HG03139 (cell line): ENCODE measurements around the gene PIM2.

ENCODE experiments used
- ATAC-seq: cut with Tn5 transposase; IDR thresholded peaks from one replicate; pipeline ENCODE4 v1.9.1; 2021; ENCODE audit not compliant: unreplicated experiment

The PIM2 gene

GRCh38 chrX:48936429-48937053 lies 17.7 kb upstream of the PIM2 start:
- no peak for ATAC-seq

DNA sequence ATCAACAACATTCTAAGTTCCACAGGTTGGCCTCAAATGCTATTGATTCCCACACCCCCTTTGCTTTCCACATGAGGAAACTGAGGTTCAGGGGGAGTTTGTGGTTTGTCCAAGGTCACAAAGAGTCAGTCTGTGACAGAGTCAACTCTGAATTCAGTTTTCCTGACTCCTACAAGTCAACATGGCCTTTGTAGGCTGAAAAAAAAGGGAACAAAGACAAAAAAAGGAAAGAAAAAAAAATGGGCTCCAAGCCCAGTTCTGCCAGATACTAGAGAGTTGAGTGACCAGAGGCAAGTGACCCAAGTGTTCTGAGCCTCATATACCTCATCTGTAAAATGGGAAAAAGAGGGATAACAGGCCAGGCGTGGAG lies 16.5 kb upstream of the PIM2 start:
- ATAC-seq, result no peak

DNA sequence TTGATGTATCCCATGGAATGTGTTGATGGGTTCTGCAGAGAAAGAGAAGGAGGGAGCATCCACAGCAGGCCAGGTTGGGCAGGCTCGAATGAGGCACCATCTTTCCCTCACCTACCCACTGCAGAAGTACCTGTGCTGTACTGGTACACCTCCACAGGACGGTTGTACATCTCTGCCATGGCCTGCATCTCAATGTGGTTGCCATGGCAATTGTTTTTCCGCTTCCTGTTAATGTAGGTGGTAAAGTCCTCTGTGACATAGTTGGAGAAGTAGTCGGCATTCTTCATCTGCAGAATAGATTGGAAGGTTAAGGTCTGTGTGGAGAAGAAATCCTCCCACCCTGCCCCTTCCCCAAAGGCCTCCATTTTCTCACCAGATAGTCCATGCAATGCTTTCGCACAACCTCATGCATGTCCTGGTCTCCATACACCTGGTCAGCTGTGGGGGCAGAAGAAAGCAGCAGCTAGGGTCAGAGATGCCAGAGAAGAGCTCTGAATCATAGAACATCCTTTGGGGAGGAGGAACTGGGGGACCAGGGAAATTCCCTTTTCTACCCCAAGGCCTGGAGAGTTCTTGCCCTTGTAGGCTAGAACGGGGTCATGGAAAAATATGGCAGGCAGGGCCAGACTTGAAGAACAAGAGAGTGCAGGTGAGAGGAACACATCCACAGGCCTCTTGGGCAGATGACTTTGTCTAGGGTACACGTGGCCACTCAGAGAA lies 15.9 kb upstream of the PIM2 start:
- ATAC-seq, result no peak

DNA sequence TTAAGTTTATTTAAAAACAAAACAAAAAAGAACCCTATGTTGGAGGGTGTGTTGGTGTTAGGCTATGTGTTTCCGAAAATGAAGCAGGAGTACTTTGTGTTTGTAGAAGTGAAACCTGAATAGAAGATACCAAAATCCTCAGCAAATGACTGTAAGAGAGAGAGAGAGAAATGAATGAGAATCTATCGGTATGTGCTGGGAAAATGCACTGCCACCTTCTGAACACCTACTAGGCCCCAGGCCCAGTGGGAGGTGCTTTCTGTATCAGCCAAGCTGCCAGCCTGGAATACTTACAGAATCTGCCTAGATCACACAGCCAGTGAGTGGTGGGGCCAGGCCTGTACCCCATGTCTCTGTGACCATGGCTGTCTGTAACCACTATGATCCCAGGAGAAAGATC lies 14.9 kb upstream of the PIM2 start:
- no peak for ATAC-seq

- ATAC-seq, result no peak
These were observed 9.0 kb upstream of the PIM2 start for GRCh38 chrX:48927736-48928382.

- ATAC-seq, result no peak
These were observed 8.3 kb upstream of the PIM2 start for GRCh38 chrX:48927123-48927522.

- no peak for ATAC-seq
These were observed 5.4 kb upstream of the PIM2 start for GRCh38 chrX:48924270-48924669.

GRCh38 chrX:48923771-48924170 lies 4.9 kb upstream of the PIM2 start:
- ATAC-seq, result no peak

DNA sequence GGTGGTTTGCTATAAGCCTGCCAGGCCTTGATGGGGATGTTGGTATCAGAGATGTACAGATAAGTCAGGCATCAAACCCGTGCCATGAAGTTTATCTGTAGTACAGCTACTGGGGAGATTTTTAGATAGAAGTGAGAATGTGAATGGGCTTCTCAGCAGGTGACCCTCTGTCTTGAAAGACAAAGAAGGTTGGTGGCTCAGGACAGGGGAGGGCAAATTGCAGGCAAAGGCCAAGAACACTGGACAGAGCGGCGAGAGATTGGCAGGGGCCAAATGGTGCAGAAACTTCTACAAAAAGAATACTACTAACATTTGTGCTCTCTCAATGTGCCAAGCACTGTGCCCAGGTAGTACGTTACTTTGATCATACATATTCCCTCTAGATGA lies 1.9 kb upstream of the PIM2 start:
- no peak for ATAC-seq

GRCh38 chrX:48919947-48920717 lies 1.3 kb upstream of the PIM2 start:
- ATAC-seq, result no peak

GRCh38 chrX:48919360-48919841 lies 577 bp upstream of the PIM2 start:
- no peak for ATAC-seq

GRCh38 chrX:48918301-48918642 lies 552 bp downstream of the PIM2 start:
- ATAC-seq, result no peak

DNA sequence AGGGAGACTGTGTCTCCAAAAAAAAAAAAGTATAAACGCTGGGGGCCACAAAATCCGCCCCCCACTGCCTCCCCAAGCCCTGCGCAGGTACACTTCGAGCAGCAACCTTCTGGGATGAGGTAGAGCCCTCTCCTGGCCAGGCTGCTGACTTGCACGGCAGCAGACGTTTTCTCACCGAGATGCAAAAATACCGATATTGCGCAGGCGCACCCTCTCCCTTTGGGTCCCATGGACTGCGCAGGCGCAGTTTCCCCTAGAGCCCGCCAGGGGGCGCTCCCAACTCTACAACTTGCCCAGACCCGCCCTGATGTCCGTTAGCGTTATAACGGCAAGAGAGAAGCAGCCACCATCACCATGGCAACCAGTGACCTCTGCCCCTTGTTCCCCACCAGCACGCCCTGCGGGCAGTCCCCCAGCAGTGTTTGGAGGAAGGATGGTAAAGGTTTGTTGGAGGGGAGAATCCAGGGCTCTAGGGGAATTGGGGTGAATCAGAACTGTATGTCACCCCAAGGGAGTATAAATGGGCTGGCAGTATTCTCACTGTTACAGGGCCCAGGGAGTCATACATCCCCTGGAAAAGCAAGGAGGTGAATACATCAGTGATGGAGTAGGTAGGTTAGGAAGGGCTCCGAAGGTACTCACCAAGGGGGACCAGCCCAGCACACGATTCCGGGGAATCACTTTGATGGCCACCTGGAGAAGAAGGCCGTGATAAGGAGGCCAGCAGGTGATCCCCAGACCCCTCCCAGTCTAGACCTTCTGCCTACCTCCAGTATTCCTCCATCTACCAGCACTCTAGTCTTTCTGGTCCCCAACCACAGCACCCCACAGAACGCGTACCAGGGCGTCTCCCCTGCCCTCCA lies 1.5 kb downstream of the PIM2 start:
- ATAC-seq, result peak; percentile 42

DNA sequence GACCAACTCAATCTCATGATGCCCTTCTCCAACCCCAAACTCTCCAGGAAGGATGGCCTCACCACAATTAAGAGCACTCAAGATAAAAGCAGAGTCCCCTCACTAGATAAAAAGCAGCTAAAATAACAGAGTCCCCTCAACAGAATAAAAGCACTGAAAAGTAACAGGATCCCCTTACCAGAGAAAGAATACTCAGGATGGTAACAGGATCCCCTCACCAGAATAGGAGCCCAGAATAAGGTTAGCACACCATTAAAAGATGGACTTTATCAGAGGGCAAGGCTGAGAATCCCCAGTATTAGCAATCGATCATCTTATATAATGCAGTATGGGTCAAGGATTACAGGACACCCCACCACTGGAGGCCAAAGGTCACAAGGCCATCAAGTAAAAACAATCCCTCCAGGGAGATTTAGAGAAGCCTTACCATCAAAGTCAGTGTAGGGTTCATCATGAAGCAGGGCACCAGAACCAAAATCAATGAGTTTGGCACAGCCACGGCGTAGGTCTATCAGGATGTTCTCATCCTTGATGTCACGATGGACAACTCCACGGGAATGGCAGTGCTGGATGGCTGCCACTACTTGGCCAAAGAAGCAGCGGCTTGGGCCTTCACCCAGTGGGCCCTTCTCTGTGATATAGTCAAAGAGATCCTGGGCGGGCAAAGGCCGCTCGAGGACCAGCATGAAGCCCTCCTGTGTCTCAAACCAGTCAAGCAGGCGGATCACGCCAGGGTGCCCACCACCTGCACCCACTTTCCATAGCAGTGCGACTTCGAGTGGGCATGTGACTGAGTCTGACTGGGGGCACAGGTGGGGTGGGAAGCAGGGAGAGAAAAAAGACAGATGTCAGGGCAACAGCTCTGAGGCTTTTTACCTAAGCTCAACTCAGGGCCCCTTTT lies 4.0 kb downstream of the PIM2 start:
- no peak for ATAC-seq

DNA sequence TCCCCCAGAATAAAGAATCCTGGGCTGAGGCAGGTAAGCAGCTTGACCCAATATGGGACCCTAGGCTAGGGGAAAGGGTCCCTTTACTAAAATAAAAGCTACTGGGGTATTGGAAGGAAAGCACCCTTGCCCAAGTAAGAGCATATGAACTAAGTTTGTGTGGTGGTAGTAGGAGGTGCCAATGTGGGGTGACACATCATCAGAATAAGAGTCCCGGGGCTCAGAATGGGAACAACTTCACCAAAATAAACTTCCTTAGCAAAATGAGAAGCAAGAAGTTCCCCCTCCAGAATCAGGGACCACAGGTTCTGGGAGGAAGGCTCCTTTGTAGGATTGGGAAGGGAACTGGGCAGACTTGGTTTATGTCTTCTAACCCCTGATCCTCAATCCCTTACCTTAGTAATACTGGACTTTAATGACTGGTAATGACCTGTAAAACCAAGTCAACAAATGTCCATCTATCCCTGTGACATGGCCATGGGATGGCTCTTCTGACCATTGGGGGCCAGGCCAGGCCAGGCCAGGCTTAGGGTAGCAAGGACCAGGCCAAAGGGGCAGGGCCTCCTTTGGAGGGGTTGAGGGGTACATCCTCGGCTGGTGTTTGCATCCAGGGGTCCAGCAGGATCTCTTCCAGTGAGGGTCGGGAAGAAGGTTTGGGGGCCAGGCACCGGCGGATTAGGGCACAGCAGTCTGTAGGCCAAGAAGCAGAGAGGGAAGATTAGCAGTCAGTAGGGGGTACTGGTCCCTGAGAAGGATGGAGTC lies 5.0 kb downstream of the PIM2 start:
- no peak for ATAC-seq

DNA sequence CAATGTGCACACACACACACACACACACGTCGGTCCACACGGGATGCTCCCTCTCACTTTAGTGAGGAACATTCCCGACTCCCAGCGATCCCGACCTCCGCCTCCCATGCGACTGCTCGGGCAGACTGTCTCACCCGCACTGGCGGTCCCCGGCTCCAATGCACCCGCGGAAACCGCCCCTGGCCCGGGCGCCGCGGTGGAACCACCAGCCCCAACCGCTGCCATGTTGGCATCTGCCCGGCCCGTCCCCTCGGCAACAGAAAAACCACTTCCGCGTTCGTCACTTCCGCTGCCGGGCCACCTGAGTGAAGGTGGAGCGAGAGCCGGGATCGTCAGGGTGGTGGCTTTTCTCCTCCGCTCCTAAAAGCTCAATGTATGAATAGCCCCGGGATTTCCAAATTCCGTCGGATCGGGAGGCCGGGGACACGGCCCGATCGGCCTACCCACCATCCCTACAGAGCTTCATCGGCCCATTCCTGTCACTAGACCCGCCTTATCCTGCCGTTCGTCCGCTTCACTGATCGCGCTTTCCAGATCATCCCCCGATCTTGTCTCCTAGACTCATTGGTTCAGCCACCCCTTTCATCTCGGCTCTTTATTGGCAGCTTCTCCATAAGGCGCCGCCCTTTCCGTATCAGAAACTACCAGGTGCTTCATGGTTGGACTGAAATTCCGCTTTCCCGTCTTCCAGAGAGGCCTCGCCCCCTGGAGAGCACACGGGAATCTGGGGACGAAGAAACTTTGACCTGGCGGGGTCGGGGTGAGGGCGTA lies 7.2 kb downstream of the PIM2 start, which contains the start of gene SLC35A2:
Gene SLC35A2 (minus strand): TSS at position 235 of the 771 bp plus-strand sequence. CDS start 10 bp downstream, at position 225.
- peak; percentile 66 for ATAC-seq

DNA sequence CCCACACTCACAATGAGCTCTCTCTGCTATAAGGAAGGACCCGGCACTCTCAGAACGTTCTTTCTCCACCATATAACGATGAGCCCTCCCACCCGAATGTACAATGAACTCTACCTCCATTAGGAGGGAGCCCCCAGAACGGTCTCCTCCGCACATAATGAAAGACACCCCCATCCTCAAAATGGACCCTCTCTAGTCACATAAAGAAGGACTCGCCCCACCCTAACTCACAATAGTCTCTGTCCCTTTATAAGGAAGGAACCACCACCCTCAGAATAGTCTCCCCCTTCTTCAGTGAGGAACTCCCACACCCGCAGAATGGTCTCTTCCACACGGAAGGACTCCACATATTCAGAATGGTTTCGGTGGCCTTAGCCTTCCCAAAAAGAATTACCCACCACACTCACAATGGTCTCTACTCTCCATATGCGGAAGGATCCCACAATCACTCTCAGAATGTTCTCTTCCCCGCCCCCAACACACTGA lies 7.9 kb downstream of the PIM2 start:
- no peak for ATAC-seq

- ATAC-seq, result no peak
These were observed 9.0 kb downstream of the PIM2 start for GRCh38 chrX:48909703-48910294.
